GM10248 (cell line): ENCODE results near the gene GAREM2.

Source experiments
- CTCF ChIA-PET: fragments of 300-600 bp; sonication (Branson Sonifier 250); formaldehyde crosslinking; extraction: SDS; loops from one replicate; lab custom pipeline; 2021; ENCODE audit warnings: antibody characterized with exemption; lab: Yijun Ruan, JAX
- POLR2A ChIA-PET: fragments of 350-650 bp; sonication (Branson Sonifier 250); formaldehyde crosslinking; extraction: SDS; loops from one replicate; lab custom pipeline; 2020; ENCODE audit warnings: antibody characterized with exemption; lab: Yijun Ruan, JAX
- DNase-seq: peaks from one replicate; pipeline ENCODE4 v3.0.0; 2012; ENCODE audit errors: extremely low spot score
- CTCF ChIP-seq: IDR thresholded peaks from 2 replicates; pipeline ENCODE4 v1.5.1; 2012; ENCODE audit warnings: mild to moderate bottlenecking, low read depth; ENCODE audit errors: extremely low read depth, missing control alignments, control extremely low read depth

Gene GAREM2

GRCh38 chr2:26214759-26215158 is 41.9 kb downstream of the GAREM2 start:
- ChIA-PET CTCF (interaction anchor here (0.8 to 1.6 kb wide), 4 partner anchors 8 to 30 kb away, joined by 4 to 8 read pairs (median 4); no protein-coding TSS in a partner anchor), POLR2A (no interaction called here)
- TF ChIP-seq CTCF = no peak

GRCh38 chr2:26215833-26216232 is 42.9 kb downstream of the GAREM2 start:
- ChIA-PET CTCF (interaction anchor here (0.8 to 1.6 kb wide), 5 partner anchors 9 to 265 kb away, joined by 3 to 8 read pairs (median 4); no protein-coding TSS in a partner anchor), POLR2A (interaction anchor here (0.6 kb wide), 1 partner anchor 1441 kb away, joined by 3 read pairs; no protein-coding TSS in a partner anchor)
- TF ChIP-seq CTCF = no peak
- DNase-seq = no peak

More at GRCh38 chr2:26214759-26215158, 41.9 kb downstream of the GAREM2 start:
- DNase-seq = no peak

DNA sequence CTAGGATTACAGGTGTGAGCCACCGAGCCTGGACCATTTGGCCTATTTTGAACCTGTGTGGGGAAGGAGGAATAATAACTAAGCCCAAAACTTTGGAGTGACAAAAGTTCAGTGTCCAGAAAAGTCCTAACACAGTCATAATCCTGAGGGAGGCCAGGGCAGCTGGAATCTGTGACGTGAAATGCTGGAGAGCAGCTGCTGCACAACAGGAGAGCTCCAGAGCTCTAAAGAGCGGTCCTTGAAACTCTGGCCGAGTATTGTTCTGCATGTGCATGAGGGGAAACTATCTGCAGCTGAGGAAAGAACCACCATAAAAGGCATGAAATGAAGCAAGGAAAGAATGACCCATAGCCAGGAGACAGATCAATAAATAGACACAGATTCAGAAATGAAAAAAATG is 43.7 kb downstream of the GAREM2 start:
- ChIA-PET POLR2A (no interaction called here), CTCF (interaction anchor here (1.0 kb wide), 1 partner anchor 128 kb away, joined by 3 read pairs; no protein-coding TSS in a partner anchor)
- TF ChIP-seq CTCF = no peak
- DNase-seq = no peak

DNA sequence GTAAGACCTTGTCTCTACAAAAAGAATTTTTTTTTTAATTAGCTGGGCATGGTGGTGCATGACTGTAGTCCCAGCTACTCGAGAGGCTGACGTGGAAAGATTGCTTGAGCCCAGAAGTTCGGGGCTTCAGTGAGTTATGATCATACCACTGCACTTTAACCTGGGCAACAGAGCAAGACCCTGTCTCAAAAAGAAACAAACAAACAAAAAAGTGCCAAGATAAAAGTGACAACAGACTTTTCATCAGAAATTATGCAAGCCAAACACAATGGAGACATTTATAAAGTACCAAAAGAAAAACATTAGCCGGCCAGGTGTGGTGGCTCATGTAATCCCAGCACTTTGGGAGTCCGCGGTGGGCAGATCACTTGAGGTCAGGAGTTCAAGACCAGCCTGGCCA is 44.8 kb downstream of the GAREM2 start:
- no peak for TF ChIP-seq CTCF
- CTCF ChIA-PET = interaction anchor here (0.7 to 1.3 kb wide), 3 partner anchors 12 to 130 kb away, joined by 3 read pairs; no protein-coding TSS in a partner anchor
- no peak for DNase-seq
- POLR2A ChIA-PET = no interaction called here

- no peak for DNase-seq
- ChIA-PET CTCF (no interaction called here), POLR2A (no interaction called here)
- no peak for TF ChIP-seq CTCF
Observed at GRCh38 chr2:26223018-26223417, 50.1 kb downstream of the GAREM2 start.

GRCh38 chr2:26224095-26224494 is 51.2 kb downstream of the GAREM2 start:
- CTCF ChIA-PET = interaction anchor here (1.4 to 1.5 kb wide), 2 partner anchors 11 to 54 kb away, joined by 3 read pairs; no protein-coding TSS in a partner anchor
- POLR2A ChIA-PET = no interaction called here
- DNase-seq = no peak
- TF ChIP-seq CTCF = no peak

DNA sequence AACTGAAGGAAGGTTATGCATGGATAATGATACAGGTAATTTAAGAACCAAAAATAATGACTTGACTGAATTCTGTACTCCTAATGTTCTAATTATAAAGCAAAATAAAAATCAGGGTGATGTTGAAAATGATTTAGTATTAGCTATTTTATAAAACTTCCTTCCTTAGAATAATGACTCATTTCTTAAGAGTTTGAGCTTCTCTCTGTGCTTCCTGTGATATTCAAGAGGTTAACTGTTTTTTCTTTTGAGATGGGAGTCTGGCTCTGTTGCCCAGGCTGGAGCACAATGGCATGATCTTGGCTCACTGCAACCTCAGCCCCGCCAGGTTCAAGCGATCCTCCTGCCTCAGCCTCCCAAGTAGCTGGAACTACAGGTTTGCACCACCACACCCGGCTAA is 56.7 kb downstream of the GAREM2 start:
- TF ChIP-seq CTCF = no peak
- CTCF ChIA-PET = interaction anchor here (1.0 to 1.5 kb wide), 3 partner anchors 12 to 101 kb away, joined by 3 read pairs; no protein-coding TSS in a partner anchor
- POLR2A ChIA-PET = no interaction called here
- no peak for DNase-seq
